NOMO-1 treated with DMSO at 0.1 percent for 48 hours (cell line): ENCODE data around the gene NUAK2.
"Not testable (repeated sequence)": the region's sequence is repeated elsewhere in the genome, so short reads cannot be mapped to it uniquely, and the experiment has no call there.

Experiments
- DNase-seq: peaks from one replicate; lab custom pipeline; 2025; ENCODE audit not compliant: unreplicated experiment; lab: John Stamatoyannopoulos, UW

Gene NUAK2

DNA sequence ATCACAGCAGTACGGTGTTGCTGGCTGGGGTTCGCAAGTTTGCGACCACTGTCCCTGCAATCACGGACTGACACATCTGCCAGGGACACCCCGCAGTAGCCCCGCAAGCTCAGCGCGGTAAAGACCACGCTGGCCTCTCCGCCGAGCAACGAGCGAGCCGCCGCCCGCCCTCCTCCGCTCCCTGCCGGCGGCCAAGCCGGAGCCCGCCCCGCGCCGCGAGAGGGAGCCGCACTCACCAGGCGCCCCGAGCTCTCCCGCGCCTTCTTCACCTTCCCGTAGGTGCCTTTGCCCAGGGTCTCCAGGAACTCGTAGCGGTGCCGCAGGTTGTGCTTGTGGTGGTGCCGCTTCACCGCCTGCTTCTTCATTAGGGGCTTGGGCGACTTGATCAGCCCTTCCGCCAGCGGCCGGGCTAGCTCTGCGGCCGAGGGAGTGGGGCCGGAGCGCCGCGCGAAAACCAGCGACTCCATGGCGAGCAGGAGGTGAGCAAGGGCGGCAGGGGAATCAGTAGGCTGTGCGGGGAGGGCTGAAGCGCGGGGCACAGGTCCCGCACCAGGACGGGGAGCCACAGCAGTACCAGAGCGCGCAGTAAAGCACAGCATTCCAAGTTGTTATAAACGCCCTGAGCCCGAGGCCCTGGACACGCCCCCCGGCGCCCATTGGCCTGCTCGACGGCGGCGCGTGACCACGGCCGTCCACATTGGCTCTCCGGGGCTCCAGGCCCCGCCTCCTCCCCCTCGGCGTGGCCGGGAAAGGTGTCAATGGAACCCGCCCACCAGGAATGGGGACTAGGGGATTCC lies at the start of gene NUAK2:
NUAK2 (minus strand) TSS at position 584 of the 797 bp plus-strand sequence; CDS start at position 467, 117 bp downstream.
- peak; percentile 44 for DNase-seq

- no peak for DNase-seq
Measured at GRCh38 chr1:205370780-205371179, 49.2 kb upstream of the NUAK2 start.

DNA sequence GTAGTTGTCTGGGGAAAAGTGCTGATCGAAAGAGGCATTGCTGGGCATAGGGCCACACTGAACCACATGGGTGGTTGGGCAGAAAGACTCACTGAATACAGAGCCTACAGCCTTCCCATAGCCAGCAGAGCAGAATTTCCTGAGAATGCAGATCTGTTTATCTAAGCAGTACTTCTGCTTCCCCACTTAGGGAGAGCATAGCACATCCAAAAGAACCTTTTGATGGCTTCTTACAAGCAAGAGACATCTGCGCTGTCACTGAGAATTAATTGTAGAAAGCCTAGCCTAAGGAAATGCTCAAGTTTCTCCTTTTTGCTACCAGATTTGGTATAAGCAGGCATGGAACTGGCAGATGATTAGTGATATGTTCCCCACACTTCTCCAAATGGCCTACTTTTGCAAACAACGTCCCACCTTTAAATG lies 48.2 kb upstream of the NUAK2 start:
- no peak for DNase-seq

DNA sequence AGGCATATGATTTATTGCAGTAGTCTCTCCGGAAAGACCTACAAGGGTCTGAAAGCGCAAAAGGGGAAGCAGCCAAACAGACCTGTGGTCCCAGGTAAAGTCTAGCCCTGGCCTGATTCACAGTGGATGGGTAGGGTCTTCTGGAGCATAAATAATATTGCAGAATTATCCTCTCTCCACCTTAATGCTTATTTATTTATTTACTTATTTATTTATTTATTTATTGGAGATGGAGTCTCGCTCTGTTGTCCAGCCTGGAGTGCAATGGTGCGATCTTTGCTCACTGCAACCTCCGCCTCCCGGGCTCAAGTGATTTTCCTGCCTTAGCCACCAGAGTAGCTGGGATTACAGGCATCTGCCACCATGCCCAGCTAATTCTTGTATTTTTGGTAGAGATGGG lies 46.9 kb upstream of the NUAK2 start:
- DNase-seq = no peak

- no peak for DNase-seq
Measured at GRCh38 chr1:205365945-205366463, 44.5 kb upstream of the NUAK2 start.

DNA sequence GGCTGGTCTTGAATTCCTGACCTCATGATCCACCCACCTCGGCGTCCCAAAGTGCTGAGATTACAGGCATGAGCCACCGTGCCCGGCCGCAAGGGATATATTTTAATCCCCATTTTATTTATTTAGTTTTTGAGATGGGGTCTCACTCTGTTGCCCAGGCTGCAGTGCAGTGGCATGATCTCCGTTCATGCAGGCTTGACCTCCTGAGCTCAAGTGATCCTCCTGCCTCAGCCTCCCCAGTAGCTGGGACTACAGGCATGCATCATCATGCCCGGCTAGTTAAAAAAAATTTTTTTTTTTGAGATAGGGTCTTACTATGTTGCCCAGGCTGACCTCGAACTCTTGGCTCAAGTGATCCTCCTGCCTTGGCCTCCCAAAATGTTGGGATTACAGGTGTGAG lies 43.5 kb upstream of the NUAK2 start:
- not testable (repeated sequence) for DNase-seq

- DNase-seq = no peak
Measured at GRCh38 chr1:205360891-205361290, 39.3 kb upstream of the NUAK2 start.

- no peak for DNase-seq
Measured at GRCh38 chr1:205359771-205360565, 38.4 kb upstream of the NUAK2 start.

- no peak for DNase-seq
Measured at GRCh38 chr1:205358579-205358978, 37.0 kb upstream of the NUAK2 start.

GRCh38 chr1:205357567-205357966 lies 36.0 kb upstream of the NUAK2 start:
- DNase-seq = no peak

GRCh38 chr1:205356440-205357139 lies 35.0 kb upstream of the NUAK2 start, which contains the start of gene KLHDC8A:
Gene KLHDC8A (minus strand): TSS chr1:205356922. CDS start chr1:205343604, 13,318 bp downstream.
- DNase-seq = no peak

DNA sequence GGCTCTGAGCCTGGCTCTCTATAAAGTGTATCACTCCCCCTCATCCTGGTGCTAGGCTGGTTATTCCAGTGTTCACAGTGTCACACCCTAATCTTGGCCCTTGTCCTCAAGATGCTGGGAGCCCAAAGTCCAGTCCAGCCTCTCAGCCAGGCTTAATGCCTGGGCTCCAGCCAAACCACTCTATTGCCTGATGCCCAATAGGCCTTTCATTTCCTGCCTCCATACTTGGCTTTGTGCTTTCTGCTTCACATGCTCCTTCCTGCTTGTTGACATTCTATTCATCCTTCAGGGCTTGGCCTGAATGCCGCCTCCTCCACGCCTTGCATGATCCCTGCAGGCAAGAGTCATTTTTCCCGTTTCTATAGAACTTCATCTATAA lies 33.5 kb upstream of the NUAK2 start:
- DNase-seq = no peak

- DNase-seq = peak; percentile 41
Measured at GRCh38 chr1:205354259-205355074, 32.9 kb upstream of the NUAK2 start.

- DNase-seq = no peak
Measured at GRCh38 chr1:205353612-205354011, 32.1 kb upstream of the NUAK2 start.

- DNase-seq = no peak
Measured at GRCh38 chr1:205353191-205353590, 31.6 kb upstream of the NUAK2 start.

DNA sequence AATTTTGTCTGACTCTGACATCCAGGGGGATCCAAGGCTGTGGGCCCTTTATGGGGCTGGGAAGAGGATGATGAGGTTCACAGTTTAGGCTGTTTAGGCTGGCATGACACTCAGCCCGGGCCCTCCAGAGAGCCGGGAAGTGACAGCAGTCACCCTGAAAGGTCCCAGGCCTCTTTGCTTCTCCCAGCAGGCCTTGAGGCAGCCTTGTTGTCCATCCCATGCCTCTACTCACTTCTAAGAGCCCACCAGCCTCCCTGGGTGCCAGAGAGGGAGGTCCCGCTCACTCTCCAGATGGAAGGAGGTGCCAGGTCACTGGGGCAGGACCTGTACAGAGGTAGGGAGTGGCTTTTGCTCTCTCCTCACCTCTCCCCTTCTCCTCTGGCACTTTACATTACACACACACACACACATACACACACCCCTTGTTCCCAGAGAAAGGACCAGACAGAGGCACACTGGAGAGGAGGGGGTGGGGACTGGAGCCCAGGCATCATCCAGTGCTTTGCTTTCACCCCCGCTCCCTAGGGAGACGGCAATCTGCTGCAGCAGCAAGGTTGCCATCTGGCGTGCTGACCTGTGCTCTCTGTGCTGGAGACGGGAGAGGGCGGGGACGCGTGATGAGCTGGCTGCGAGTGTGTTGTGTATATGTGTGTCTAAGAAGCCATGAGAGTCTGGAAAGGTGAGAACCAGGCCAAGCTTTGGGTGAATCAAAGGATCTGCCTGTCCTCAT lies 30.6 kb upstream of the NUAK2 start:
- no peak for DNase-seq

- DNase-seq = no peak
Measured at GRCh38 chr1:205350691-205351141, 29.2 kb upstream of the NUAK2 start.

- no peak for DNase-seq
Measured at GRCh38 chr1:205350124-205350523, 28.6 kb upstream of the NUAK2 start.
